CD1c-positive myeloid dendritic cell (primary cell): ENCODE data around the gene RAB8B.

Source experiments
- DNase-seq: peaks from one replicate; pipeline ENCODE4 v3.0.0-alpha.2; 2016; ENCODE audit errors: extremely low spot score

RAB8B gene

DNA sequence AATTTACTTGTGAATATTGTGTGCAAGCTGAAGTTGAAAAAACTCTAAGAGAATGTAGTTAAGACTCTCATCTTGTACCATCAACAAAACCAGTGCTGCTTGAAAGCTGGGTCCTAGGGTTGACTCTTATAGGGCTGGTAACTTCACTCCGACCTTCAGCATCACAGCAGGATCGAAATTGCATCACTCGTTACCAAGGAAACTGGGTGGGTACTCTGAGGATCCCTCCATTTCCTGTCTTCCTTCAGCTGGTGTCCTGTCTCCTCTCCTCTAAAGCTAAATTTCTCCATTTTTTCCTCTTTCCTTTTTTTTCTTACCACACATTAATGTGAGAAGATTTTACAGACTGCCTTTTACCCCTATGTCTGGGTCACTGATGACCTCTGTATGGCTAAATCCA is 85.0 kb downstream of the RAB8B start:
- DNase-seq: peak; percentile 38

DNA sequence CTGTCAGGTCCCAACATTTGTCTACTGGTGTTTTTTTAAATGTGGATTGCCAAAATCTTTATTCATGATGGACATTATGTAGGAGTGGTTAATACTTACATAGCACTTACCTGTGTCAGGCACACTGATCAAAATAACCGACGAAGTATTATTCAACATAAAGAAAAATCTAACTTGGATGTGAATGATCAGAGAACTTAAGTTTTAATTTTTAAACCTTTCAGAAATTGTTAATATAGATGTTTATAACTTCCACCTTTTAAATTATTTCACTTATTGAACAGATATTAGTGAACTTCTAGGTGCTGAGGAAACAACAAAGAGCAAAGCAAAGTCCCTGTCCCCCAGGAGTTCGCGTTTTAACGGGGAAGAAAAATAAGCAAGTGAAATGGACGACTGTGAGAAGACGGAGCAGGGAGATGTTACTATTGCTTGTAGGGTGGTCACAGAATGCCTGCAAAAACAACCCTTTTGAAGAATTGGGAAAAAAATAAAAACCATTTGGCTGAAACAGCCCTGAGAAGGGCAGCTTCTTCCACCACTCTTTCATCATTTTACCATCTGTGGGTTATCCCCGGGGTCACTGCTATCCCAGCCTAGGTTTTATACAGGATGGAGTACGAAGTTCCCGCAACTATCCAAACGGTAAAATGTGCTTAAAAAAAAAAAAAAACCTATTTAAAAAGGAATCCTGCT is 87.1 kb downstream of the RAB8B start:
- no peak for DNase-seq

DNA sequence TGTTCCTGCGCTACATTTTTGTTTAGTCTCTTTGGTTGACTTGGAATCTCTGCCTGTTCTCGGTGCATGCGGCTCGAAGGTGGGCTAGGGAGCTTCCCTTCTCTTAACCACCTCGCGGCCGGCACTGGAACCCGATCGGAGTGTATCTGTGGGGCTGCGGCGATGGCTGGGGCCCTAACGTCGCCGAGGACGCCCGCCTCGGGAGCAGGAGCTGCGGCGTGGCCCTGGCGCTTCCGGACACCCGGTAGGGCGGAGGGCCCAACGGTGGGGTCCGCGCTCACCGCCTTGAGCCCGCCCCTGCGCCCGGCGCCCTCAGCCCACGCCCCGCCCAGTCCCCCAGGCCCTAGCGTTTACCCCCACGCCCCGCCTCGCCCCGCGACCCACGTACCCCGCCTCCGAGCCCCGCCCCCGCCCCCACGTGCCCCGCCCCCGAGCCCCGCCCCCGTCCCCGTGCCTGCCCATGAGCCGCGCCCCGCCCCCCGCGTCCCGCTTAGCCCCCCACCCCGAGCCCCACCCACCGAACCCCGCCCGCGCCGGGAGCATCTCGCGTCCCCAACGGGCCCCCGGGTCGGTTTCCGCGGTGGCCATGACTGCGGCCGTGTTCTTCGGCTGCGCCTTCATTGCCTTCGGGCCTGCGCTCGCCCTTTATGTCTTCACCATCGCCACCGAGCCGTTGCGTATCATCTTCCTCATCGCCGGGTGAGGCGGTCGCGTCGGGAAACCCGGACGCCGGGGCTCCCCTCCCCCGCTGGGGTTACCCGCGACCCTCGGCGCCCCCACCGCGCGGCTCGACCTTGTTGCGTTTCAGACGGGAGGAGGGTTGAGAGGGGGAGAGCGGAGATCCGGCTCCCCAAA is 87.9 kb downstream of the RAB8B start, which contains the start of gene APH1B:
Gene APH1B, plus strand, starts transcription at position 568 of the 855 bp plus-strand sequence. Its CDS starts 19 bp downstream, at position 587.
- DNase-seq: peak; percentile 61

DNA sequence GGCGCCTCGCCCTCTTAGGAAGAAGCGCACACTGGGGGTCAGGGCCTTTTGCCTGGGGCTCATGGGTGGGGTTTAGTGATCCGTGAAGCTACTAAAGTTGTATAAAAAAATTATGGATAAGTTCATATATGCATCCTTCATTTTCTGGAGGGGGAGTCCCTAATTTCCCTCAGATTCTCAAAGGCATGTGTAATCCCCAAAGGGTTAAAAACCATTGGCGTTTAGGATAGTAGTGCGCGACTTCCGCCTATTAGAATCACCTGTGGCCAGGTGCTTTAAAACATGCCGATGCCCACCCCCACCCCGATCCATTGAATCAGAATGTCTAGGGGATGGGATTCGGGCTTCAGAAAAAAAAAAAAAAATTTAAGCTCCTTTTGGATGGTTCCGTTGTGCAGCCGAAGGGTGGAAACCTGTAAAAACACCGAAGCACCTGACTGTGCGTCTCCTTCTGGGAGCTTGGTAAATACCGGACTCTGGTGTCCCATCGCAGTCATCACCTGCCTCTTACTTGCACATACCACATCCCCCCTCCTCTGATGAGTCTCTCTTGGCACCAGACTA is 88.6 kb downstream of the RAB8B start:
- DNase-seq: no peak

DNA sequence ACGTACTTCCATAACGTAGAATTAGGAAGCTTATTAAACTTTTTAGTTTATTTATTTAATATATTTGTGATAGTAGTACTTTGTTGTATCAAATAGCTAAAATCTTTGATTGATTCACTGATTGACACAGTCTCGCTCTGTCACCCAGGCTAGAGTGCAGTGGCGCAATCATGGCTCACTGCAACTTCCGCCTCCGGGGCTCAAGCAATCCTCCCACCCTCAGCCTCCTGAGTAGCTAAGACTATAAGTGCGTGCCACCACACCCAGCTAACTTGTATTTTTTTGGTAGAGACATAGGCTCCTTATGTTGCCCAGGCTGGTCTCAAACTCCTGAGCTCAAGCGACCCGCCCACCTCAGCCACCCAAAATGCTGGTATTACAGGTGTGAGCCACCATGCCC is 93.7 kb downstream of the RAB8B start:
- DNase-seq: peak; percentile 92

DNA sequence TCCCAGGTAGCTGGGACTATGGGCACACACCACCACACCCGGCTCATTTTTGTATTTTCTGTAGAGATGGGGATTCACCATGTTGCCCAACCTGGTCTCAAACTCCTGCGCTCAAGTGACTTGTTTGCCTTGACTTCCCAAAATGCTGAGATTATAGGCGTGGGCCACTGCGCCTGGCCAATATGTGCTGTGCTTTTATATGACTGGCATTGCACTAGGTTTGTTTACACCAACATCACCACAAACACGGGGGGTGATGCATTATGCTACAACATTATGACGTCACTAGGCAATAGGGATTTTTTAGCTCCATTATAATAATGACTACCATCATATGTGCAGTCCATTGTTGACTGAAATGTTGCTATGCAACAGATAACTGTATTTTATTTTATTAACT is 94.9 kb downstream of the RAB8B start:
- peak; percentile 12 for DNase-seq

DNA sequence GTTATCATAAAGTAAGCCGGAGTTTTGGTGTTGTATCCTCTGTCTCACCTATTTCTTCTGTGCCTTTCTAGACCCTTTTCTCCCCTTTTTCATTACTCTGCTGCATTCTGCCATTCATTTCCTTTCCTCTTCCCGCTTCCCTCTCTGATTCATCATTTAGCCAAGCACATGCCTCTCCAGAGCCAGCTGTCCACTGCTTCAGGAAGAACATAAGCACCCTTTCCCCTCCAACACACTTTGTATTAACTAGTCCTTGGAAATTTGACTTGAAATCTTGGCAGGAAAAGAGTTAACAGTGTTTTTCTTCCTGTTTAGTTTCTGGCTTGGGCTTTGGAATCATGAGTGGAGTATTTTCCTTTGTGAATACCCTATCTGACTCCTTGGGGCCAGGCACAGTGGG is 97.7 kb downstream of the RAB8B start:
- DNase-seq: no peak

DNA sequence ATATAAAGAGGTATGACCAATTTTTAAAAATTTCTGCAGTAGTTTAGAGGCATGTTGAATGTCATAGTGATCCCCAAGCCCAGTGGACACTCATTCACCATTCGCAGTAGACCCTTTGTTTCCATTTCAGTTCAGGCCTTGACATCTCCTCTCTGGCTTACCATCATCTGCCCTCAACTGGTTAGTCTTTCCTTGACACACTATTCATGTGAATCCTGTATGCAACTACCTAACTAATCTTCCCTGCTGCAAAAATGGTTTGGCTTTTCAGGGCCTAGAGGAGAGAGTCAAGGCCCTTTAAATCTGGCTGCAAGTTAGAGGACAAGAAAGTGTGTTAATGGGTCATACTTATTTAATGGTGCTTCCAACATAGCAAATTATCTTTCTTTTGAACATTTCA is 98.9 kb downstream of the RAB8B start:
- no peak for DNase-seq

DNA sequence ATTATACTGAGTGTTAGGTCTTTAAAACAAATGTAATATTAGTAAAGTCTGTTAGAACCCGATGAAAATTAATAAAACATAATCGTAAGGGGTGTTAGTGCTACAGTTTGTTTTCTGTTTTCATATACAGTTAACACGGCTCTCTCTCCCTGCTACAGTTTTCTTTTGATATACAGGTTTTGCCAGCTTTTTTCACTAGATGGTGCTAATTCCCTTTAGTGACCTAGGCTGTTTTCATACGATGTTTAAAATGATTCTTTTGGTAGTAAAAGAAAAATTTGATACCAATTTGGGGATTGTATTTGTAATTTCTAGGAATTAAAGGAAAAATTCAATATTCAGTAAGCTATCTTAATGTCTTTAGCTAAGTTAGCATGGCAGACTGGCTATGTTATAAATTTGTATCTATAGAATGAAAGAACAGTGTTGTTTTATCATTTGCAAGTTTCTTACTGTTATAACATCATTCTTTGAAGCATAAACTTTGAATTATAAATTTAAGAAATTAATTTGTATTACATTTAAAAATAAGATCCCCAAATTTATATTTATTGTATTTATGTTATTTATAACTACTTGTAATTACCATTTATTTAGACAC is 99.5 kb downstream of the RAB8B start:
- peak; percentile 69 for DNase-seq

DNA sequence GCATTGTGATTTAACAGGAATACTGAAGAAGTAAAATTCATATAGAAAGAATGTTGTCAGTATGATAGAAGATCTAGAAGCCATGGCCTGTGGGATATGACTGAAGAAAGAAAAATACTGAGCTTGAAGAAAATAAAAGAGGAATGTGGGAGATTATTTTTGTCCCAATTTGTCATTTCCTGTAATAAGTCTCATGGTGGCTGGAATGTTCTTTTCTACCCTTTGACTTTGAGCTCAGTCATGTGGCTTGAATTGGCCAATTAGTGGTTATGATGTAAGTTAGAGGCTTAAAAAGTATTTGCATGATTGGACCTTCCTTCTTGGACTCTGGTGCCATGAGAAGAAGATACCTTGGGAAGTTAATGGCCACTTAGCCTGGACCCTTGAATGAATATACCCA is 102.1 kb downstream of the RAB8B start:
- no peak for DNase-seq

DNA sequence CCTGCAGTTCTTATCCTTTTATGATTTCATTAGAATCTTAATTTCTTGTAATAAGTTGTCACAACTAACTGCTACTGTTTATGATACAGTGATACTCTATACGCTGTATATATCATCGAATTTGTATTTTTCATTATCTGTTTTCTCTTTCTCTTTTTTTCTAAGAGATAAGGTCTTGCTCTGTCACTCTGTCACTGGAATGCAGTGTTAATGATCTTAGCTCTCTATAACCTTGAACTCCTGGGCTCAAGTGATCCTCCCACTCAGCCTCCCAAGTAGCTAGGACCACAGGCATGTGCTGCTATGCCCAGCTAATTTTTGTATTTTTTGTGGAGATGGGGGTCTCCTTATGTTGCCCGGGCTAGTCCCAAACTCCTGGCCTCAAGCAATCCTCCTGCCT is 102.8 kb downstream of the RAB8B start:
- DNase-seq: no peak

DNA sequence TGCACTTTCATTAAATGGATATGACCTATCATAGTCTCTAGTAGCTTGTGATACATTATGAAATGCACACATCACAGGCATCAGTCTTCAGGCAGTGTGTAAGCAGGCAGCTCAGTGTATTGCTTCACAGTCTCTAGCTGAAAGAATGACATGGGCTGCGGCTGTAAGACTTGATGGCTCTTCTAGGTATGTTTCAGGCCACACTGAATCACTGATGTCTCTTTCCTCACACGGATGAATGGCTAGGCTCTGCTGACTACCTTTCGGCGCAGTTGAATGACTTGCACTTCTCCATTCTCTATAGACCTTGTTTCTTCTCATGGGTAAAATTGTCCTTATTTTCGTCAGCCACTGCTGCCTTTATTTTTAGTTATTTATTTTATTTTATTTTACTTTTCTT is 103.4 kb downstream of the RAB8B start:
- DNase-seq: no peak

DNA sequence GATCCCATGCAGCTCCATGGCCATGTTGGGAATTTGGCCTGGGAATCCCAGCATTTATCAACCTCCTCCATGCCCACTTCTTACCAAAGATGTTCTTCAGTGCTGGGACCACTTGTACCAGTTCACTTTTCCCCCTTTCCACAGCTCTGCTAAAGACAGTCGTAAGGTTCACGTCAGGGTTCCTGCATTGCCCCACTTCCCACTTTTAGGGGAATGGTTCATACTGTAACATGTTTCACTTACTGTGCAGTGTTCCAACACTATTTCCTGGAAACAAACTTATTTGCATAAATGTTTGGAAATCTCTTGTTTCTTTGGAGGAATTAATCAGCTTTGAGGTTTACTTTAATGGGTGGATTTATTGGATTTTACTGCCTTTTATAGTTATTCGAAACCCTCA is 105.0 kb downstream of the RAB8B start:
- DNase-seq: peak; percentile 51

DNA sequence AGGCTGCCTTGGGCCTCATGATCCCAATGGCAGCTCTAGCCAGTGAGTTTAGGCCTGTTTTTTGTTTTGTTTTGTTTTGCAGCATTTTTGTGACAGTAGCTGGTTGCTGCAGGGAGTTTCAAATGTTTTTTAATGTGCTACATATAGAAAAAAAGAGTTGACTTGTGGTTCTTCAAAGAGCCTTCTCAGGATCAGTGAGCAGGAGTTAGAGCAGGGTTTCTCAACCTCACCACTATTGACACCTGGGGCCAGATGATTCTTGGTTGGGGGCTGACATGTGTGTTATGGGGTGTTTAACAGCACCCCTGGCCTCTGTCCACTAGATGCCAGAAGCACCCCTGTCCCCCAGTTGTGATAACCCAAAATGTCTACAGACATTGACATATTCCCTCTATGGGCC is 105.9 kb downstream of the RAB8B start:
- no peak for DNase-seq

DNA sequence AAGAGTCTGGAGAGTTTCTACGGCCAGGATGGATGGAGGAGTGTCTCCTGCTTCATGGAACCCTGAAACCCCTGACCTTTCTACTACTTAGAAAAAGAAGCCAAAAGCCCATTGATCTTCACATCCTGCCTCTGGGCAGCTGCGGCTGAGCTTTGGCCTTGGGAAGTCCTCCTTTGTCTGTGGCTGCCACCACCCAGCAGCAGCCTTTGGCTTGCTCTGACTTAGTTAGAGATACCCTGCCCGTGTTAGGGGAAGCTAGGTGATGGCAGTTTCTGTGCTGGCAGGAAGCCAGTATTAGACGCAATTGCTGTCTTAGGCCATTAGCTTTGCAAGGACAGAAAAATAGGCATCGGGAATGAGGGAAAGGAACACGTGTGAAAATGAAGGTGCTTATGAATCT is 106.8 kb downstream of the RAB8B start:
- no peak for DNase-seq

DNA sequence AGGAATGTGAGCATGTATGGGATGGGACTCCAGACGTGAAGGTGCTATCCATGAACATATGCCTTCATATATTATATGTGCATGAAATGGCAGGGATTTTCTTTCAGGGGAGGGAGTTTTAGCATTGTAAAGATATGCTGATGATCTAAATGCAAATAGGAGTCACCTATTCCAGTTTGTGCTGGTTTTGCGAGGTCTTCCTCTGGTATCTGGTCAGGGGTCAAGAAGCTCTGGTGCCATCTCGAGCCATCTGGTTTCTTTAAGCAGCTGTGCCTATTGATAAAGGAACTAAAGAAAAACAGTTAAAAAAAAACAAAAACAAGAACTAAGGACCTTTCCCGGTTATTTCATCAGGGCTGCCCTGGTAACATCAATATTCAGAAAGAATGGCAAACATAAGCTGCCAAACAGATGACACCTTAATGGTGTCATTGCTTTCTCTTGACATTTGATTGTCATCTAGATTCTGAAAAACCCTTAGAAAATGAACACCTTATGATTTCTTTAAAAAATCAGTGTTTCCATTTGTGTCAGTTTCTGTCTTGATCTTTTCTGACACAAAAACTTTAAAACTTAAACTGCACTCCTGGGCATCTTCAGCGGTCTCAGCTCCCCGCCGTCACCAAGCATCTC is 110.7 kb downstream of the RAB8B start:
- DNase-seq: no peak

DNA sequence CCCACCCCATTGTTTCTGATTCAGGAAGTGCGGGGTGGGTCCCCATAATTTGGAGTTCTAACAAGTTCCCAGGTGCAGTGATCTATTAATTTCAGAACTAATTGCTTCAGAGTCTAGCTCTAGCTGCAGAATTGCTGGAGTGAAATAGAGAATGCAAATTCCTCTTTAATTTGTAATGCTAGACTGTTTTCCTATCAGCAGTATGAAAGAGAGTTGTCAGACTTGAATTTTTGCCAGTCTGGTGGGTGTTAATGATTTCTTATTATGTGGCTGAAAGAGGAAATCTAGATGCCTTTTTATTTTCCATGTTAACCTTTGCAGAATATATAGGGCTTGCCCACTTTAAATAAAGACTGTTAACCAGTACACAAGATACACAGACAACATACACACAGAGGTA is 111.7 kb downstream of the RAB8B start:
- no peak for DNase-seq

DNA sequence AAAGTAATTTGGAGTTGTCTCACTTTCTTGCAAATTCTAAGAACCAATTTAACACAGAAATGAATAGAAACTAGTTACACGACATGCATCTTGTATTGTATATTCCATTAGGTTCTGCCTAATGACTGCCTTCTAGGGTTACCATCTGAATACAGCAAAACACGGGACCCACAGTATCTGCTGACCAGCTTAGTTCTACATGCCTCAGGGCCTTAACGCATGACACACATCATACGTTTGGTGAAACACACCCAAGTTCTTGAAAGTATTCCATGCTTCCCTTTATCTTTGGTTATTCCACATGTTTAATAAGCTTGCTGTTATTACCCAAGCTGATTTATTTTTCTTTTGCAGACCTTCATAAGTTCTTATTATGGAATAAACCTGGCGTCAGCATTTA is 115.9 kb downstream of the RAB8B start:
- DNase-seq: no peak

DNA sequence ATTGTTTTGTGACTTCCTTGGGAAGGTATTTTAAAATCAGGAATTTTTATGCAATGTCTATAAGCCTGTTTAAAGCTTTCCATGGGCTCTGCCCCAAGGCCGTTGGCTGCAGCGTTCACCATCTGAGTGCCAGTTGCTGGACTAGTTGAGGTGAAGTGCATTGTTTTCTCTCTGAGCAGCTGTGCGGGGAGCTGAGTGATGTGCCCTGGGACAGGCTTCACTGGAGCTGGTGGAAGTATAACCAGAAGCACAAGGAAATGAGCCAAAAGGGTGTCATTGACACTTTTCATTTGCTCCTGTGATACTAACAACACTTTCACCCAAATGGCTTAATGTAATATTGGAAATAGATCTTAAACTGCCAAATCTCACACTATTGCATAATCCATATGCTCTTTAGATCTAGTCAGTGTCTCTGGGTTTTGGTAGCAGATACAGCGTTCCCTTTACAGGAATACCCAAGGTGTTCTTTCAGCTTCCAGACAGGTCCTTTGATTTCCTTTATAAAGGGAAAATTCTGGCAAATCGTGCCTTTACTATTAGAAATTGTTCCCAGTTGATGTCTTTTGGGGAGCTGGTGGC is 117.2 kb downstream of the RAB8B start:
- no peak for DNase-seq

DNA sequence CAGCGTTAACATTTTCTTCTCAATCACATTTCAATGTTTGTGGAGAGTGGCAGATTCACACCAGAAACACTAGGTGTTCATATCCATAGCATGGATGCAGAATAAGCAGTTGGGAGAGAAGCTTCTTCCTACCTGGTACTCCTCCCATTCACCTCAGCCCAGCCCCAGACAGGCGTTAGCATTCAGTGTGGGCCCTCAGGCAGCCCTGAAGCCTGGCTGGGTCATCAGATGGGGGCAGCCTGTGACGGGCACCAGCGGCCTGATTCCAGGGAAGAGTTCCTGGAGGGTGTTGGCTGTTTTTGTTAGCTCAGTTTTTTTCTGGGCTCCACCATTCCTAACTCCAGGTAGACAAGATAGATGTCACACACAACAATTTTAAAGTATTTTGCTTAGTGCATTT is 119.1 kb downstream of the RAB8B start:
- no peak for DNase-seq

DNA sequence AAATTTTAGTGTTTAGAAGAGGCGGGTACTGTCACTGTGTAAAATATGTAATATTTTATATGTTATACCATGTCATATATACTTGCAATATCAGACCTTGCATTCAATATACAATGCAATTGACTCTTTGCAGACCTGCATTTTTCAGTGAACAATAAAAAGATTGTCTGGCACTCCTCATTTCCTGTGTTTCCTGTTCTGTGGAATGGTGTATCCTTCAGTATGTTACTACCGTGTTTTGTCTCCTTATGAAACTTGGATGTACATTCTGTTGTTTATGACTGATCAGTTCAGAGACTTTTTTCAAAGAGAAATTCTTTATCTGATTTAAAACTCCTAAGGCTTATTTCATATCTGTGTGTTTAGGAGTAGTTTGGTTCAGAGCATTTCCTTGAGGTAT is 119.5 kb downstream of the RAB8B start:
- no peak for DNase-seq

DNA sequence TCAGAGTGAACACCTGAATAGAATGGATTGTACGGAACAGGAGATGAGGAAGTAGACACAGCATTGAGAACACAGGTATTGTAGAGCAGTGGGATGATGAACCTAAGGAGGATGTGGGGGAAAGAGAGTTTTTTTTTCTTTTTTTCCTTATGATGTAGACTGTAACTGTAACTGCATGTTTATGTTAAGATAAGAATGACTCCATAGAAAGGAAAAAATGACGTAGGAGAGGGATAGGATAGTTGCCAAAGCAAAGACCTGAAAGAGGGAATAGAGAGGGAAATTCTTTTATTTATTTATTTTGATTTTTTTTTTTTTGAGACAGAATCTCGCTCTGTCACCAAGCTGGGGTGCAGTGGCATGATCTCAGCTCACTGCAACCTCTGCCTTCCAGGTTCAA is 121.2 kb downstream of the RAB8B start:
- no peak for DNase-seq
